ENCODE data around the gene ACAA2.

The ACAA2 gene

GRCh38 chr18:49738721-49739120 lies 74.6 kb downstream of the ACAA2 start:
- DNase-seq = no peak

GRCh38 chr18:49734836-49735235 lies 78.5 kb downstream of the ACAA2 start:
- no peak for DNase-seq

GRCh38 chr18:49733896-49734585 lies 79.3 kb downstream of the ACAA2 start:
- DNase-seq = no peak

- no peak for DNase-seq
Observed at GRCh38 chr18:49733321-49733720, 80.0 kb downstream of the ACAA2 start.
